HG03135 (cell line): ENCODE results near the gene UNC45B.
"Not testable (repeated sequence)": the region's sequence is repeated elsewhere in the genome, so short reads cannot be mapped to it uniquely, and the experiment has no call there.

ENCODE experiments used
- ATAC-seq: cut with Tn5 transposase; IDR thresholded peaks from one replicate; pipeline ENCODE4 v1.9.1; 2021; ENCODE audit warnings: mild to moderate bottlenecking, moderate library complexity; ENCODE audit not compliant: unreplicated experiment

Gene UNC45B

DNA sequence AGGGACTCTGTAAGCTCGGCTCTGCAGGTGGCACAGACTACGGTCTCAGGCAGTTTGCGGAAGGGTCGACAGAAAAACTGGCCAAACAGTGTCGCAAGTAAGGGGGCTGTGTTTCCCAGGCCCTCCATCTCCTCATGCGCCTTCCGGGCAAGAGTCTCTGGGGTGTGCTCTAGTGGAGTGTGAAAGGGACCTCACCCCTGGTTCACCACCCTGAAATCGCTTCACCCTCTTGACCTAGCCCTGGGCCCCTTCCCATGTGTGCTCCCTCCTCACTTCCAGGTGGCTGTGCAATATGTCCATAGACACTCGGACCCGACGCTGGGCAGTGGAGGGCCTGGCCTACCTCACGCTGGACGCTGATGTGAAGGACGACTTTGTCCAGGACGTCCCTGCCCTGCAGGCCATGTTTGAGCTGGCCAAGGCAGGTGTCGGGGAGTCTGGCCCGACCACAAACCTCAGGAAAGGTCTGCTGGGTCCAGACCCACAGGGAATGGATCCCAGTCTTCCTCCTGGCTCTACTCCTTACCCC is 22.3 kb downstream of the UNC45B start:
- no peak for ATAC-seq

DNA sequence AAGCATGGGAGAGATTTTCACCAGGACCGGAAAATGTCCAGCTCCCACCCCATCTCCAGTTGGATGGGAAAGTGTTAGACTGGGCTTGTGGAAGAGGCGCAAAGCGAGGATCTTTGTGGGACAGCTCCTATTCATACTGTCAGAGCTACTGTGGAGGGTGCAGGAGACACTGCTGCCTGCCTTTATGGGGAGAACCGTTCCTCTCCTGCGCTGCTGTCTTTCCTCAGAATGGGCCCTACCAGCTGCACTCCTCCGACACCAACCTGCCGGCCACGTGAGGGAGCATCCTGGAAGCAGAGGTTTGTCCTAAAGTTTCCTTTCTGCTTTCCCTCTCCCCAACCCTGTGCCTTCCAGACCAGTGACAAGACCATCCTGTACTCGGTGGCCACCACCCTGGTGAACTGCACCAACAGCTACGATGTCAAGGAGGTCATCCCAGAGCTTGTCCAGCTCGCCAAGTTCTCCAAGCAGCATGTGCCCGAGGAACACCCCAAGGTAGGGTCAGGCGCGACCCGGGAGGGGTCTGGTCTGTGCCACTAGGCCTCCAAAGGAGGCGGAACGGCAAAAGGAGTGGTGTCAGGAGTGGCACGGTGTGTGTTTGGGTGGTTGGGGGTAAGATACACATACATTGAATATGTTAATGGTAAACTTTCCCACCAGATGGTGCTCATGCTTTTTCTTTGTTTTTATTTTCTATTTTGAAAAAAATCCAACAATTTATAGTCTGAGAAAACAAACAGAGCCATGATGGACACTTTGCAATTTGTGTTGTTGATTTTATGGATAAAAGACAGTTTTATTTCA is 23.6 kb downstream of the UNC45B start:
- ATAC-seq = no peak

DNA sequence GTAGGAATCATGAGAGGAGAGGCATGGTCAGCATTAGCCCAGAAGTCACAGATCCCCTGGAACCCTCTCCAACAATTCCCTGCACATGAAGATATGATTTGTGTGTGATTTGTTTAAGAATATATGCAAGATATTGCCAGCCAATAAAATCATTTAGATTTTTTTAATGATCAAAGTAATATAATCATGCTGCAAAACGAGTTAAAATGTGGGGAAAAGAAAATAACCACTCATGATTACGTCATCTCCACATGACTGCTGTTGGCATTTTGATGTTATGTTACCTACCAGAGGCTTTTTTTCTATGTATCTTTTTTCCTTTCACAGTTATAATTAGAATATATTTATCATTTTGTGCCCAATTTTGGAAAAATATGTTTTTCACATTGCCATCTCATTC is 24.2 kb downstream of the UNC45B start:
- ATAC-seq = no peak

DNA sequence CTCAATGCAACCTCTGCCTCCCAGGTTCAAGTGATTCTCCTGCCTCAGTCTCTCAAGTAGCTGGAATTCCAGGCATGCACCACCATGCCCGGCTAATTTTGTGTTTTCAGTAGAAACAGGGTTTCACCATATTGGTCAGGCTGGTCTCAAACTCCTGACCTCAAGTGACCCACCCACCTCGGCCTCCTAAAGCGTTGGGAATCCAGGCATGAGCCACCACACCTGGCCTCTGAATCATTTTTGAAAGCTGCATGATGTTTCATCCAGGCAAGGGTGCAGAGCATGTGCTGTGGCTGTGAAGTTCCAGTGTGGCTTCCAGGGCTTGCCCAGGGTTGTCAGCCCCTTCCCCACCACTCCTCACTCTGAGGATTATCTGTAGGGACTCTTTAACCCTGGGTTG is 24.7 kb downstream of the UNC45B start:
- not testable (repeated sequence) for ATAC-seq

DNA sequence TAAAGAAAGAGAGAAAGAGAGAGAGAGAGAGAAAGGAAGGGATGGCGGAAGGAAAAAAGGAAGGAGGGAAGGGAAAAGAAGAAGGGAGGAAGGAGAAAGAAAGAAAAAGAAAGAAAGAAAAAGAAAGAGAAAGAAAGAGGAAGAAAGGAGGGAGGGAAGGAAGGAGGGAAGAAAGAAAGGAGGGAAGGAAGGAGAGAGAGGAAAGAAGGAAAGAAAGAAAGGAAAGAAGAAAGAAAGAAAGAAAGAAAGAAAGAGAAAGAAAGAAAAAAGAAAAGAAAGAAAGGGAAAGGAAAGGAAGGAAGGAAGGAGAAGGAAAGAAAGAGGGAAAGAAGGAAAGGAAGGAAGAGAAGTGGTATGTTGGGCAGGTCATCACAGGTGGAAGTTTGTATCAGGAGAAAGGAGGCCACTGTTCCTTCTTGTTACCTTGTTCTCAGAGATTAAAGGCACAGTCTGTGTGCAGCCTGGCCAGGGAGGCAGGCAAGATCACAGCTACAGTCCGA is 27.3 kb downstream of the UNC45B start:
- ATAC-seq = no peak

DNA sequence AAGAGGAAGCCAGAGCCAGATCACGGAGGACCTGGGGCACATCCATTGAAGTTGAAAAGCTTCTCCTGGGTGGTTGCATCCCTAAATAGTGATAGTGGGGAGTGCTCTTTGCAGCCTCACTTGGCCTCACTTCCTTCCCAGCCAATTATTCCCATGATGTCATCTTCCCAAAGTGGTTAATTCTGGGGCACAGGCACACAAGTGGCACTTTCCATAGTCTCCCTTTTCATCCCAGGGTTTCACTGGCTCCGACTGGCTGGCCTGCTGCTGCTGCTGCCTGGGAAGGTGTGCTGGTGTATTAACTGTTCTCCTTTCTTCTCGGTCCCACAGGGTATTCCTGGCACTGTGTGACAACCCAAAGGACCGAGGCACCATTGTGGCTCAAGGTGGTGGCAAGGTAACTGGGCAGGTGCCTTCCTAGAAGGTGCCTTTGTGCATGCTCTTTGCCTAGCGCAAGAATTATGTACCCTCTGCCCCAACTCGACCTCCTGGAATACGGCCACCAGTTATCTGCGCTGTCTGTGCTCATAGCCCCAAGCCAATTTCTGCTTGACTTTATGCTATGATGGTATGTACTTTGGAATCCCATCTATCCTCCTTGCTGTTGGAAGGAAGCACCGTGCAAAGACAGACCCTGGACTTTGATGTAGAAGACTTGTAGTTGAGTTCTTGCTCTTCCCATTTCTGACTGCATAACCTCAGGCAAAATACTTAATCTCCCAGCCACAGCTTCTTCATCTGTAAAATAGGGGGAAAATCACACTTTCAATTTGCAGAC is 28.2 kb downstream of the UNC45B start:
- no peak for ATAC-seq

DNA sequence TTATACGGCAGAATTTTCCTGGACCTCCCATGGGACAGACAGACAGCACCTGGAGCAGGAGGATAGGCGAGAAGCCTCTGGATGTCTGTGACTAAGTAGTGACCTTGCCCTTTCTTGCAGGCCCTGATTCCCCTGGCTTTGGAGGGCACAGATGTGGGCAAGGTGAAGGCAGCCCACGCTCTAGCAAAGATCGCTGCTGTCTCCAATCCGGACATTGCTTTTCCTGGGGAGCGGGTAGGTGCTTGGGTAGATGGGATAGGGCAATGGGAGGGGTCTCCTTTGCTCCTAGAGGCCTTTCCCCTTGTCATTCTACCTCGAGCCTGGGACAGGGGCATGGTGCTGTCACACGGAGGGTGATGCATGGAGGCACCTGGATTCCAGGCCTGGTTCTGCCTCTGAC is 29.3 kb downstream of the UNC45B start:
- no peak for ATAC-seq

DNA sequence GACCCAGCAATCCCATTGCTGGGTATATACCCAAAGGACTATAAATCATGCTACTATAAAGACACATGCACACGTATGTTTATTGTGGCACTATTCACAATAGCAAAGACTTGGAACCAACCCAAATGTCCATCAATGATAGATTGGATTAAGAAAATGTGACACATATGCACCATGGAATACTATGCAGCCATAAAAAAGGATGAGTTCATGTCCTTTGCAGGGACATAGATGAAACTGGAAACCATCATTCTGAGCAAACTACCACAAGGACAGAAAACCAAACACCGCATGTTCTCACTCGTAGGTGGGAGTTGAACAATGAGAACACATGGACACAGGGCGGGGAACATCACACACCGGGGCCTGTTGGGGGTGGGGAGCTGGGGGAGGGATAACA is 31.8 kb downstream of the UNC45B start:
- ATAC-seq = not testable (repeated sequence)

DNA sequence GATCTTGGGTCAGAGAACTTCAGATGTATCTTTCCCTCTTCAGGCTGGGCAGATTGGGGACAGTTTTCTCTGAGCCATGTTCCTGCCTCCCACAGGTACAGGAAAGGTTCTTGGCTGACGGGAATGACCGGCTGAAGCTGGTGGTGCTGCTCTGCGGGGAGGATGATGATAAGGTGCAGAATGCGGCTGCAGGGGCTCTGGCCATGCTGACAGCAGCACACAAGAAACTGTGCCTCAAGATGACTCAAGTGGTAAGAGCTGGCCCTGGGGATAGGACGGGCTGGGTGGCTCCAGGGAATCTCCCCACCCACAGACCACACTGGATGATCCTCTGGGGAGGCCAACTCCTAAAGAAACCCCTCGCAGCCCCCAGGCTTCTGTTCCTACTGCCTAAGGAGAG is 35.7 kb downstream of the UNC45B start:
- no peak for ATAC-seq

DNA sequence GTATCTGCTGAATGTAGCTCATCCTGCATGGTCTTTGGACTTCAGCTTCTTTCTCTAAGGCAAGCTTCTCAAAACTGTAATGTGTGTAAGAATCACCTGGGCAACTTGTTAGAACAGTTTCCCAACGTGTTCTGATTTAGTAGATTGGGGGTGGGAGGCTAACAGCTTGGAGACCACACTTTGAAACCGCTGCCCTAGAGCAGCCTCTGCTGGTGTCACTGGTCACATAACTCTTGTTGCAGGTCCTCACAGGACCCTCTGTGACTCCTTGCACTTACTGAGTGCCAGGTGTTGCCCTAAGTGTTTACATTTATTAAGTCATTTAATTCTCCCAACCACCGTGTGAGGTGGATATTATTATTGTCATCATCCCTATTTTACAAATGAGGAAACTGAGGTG is 36.7 kb downstream of the UNC45B start:
- ATAC-seq = no peak

DNA sequence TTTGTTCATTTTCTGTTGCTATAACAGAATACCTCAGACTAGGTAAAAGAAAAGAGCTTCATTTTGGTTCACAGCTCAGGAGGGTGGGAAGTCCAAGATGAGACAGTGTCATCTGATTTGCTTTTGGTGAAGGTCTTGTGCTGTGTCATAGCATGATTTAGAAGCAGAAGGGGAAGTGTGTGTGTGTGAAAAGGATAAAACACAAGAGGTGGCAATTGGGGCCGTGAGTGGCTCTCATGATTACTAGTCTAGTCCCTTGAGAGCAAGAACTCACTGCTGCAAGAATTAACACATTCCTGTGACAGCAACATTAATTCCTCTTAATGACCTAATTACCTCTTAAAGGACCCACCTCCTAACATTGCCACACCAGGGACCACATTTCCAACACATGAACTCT is 38.2 kb downstream of the UNC45B start:
- no peak for ATAC-seq

DNA sequence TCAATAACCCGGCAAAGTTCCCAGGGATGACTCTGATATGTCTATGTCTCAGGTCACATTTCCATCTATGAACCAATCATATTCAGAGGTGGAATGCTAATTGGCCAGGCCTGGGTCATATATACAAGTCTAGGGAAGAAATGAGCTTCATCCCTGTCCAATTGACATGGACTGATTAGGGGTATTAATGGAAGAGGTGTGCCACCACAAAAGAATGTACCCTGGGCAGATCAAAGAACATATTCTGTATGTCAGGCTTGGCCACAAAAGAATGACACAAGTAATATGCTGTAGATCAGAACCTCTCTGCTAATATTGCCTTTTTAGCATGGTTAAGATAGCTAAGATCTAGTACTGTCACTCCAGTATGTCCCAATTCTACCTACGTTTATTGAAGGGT is 39.9 kb downstream of the UNC45B start:
- no peak for ATAC-seq

DNA sequence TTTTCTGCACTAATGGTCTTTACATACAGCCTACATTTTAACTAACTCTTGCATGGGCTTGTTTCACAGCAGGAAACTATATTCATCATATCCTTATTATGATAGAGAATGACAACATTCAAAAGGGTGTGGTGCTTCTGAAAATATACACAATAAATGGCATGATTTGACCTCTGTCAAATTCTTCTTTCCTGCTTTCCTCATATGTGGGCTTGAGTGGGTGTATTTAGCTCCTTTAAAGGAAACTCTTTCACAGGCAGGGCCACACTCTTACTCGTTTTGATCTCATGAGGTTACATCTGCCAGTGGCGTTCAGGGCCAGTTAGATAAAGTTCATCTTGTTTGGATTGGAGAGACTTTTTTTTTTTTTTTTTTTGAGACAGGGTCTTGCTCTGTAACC is 40.5 kb downstream of the UNC45B start:
- no peak for ATAC-seq

DNA sequence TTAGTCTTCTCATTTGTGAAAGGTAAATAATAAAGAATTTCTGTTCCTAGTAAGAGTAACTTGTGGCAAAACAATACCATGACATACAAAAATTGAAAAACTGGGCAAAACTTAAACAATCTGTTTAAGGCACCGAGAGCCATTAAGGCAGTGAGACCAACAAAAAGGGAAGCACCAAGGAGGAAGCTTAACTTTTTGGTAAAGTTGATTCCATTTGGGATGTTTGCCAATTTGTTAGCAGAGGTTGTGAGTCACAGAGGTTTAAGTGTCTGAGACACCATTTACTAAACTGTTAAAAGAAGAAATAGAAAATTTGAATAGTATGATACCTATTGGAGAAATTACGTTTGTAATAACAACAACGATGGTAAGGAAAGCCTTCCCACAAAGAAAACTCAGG is 41.7 kb downstream of the UNC45B start:
- ATAC-seq = no peak

DNA sequence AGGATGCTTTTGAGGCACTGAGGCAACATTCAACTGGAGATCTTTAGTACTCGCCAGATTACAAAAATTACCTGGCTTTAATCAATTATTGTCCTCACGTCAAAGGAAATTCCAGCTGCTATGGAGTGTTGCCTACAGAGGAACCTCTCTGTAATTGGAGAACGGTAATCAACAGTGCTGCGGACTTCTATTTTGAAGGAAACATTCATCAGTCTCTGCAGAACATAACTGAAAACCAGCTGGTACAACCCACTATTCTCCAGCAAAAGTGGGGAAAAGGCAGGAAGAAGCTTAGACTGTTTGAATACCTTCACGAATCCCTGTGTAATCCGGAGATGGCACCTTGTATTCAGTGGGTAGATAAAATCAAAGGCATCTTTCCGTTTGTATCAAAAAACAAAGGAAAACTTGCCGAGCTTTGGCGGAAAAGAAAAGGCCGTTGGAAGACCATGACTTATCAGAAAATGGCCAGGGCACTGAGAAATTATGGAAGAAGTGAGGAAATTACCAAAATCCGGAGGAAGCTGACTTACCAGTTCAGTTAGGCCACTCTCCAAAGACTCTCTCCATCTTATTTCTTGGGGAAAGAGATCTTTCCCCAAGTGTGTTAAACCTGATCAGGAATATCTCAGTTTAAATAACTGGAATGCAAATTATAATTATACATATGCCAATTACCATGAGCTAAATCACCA is 43.5 kb downstream of the UNC45B start:
- no peak for ATAC-seq

DNA sequence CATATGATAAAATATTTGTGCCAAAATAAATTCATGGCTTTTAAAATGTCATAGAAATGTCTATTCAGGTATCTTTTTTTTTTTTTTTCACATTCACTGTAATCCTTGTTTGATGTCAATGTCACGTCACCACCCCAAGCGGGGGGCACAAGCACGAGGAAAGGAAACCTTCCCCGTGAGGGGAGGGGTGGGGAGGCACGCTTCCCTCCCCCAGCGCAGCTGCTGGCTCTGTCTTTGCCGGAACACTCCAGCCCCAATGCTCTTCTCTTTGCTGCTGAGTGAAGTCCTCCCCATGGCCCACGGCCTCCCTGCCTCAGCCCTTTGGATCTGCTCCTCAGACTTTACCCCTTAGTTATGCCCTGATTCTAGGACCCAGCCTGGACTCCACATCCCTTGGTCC is 45.1 kb downstream of the UNC45B start:
- ATAC-seq = no peak

DNA sequence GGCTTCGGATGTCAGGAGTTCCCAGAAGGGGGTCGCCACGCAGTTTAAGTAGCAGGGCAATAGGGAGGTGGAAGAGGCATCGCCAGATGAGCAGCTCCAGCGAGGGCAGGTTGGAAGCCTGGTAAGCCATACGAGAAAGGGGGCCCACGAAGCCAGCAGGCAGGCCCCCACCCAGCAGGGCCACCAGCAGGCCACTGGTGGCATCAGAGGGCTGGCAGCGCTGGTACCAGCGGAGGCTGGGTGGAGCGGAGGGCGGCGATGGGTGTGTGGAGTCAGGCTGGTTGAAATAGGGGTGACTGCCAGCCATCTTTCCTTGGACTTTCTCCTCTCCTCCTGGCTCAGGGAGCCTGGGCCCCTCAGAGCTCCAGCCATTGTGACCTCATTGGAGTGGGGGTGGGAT is 46.4 kb downstream of the UNC45B start, which contains the start of gene SLC35G3:
Gene SLC35G3, minus strand, starts transcription at position 393 of the 400 bp plus-strand sequence. Its CDS starts 86 bp downstream, at position 307.
- not testable (repeated sequence) for ATAC-seq

DNA sequence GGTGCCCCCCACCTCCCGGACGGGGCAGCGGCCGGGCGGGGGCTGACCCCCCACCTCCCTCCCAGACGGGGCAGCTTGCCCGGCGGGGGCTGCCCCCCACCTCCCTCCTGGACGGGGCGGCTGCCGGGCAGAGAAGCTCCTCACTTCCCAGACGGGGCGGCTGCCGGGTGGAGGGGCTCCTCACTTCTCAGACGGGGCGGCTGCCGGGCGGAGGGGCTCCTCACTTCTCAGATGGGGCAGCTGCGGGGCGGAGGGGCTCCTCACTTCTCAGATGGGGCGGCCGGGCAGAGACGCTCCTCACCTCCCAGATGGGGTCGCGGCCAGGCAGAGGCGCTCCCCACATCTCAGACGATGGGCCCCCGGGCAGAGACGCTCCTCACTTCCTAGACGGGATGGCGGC is 47.4 kb downstream of the UNC45B start:
- ATAC-seq = not testable (repeated sequence)

DNA sequence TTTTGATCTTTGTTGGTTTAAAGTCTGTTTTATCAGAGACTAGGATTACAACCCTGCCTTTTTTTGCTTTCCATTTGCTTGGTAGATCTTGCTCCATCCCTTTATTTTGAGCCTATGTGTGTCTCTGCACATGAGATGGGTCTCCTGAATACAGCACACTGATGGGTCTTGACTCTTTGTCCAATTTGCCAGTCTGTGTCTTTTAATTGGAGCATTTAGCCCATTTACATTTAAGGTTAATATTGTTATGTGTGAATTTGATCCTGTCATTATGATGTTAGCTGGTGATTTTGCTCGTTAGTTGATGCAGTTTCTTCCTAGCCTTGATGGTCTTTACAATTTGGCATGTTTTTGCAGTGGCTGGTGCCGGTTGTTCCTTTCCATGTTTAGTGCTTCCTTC is 55.0 kb downstream of the UNC45B start:
- not testable (repeated sequence) for ATAC-seq

DNA sequence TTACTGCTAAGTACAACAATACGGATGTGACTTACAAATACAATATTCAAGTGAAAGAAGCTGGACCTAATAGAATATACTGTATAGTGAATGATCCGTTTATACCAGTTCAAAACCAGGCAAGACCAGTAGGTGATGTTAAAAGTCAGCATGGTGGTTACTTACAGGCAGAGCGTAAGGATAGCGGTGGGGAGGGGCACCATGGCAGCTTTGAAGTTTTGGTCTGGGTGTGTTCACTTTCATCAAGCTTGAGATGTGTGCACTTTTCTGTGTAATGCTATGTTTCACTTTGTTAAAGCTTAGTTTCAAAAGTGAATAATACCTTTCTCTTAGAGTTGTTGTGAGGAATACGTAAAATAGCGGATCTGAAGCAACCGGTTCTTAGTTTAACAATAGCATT is 63.1 kb downstream of the UNC45B start:
- no peak for ATAC-seq

DNA sequence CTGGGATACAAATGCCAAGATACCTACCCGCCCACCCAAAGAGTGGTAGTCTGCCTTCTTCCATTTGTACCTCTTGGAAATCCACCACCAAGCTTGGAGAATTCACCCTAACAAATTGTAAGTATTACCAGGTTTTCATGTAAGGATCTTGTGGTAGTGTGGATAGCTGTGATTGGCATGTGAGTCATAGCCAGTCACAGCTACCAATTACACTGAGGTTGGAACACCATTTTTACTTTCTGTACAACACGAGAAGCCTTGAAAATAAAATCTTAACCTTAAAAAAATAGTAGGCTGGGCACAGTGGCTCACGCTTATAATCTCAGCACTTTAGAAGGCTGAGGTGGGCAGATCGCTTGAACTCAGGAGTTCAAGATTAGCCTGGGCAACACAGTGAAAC is 65.1 kb downstream of the UNC45B start:
- no peak for ATAC-seq
